Neural progenitor cell (in vitro differentiated cells): Measurements from ENCODE around the gene CNTN5.

Experiments
- CTCF ChIP-seq: fragments of 200-600 bp; sonication (generic); IDR thresholded peaks from 2 replicates; pipeline ENCODE4 v1.5.1; 2017; ENCODE audit warnings: antibody characterized with exemption, mild to moderate bottlenecking
- EZH2 ChIP-seq: fragments of 200-600 bp; sonication (generic); IDR thresholded peaks from 2 replicates; pipeline ENCODE4 v1.6.1; 2017; ENCODE audit warnings: antibody characterized with exemption, mild to moderate bottlenecking, moderate library complexity
- EZH2phosphoT487 ChIP-seq: fragments of 200-600 bp; sonication (generic); IDR thresholded peaks from 2 replicates; pipeline ENCODE4 v1.6.1; 2017; ENCODE audit warnings: antibody characterized with exemption

GRCh38 chr11:99019696-99020095, 1.1 kb upstream of the CNTN5 start:
- TF ChIP-seq CTCF: no peak
- TF ChIP-seq EZH2: no peak
- no peak for TF ChIP-seq EZH2phosphoT487
